Neuronal stem cell (in vitro differentiated cells): ENCODE data around the gene F5.

Experiments used
- DNase-seq: peaks from one replicate; pipeline ENCODE4 v3.0.0-alpha.2; 2013; ENCODE audit warnings: low spot score
- H2AFZ ChIP-seq: one replicate; pipeline ENCODE4 v1.6.1; 2013; ENCODE audit warnings: mild to moderate bottlenecking, low read length, inconsistent platforms
- H2AK5ac ChIP-seq: 2 replicates; pipeline ENCODE4 v1.6.1; 2013; ENCODE audit warnings: low read depth, mild to moderate bottlenecking, inconsistent platforms, low read length, moderate library complexity, mixed read lengths
- H2BK120ac ChIP-seq: 2 replicates; pipeline ENCODE4 v1.6.1; 2013; ENCODE audit warnings: low read depth, mild to moderate bottlenecking, inconsistent platforms, low read length, moderate library complexity, mixed read lengths
- H2BK12ac ChIP-seq: one replicate; pipeline ENCODE4 v1.6.1; 2013; ENCODE audit warnings: low read length, inconsistent platforms
- H2BK15ac ChIP-seq: 2 replicates; pipeline ENCODE4 v1.6.1; 2013; ENCODE audit warnings: mild to moderate bottlenecking, low read length, inconsistent platforms, mixed read lengths
- H2BK5ac ChIP-seq: one replicate; pipeline ENCODE4 v1.6.1; 2013; ENCODE audit warnings: inconsistent platforms, mild to moderate bottlenecking, low read length, moderate library complexity
- H3K14ac ChIP-seq: one replicate; pipeline ENCODE4 v1.6.1; 2013; ENCODE audit warnings: low read length, inconsistent platforms
- H3K18ac ChIP-seq: 2 replicates; pipeline ENCODE4 v1.6.1; 2013; ENCODE audit warnings: low read length, inconsistent platforms
- H3K23ac ChIP-seq: 2 replicates; pipeline ENCODE4 v1.6.1; 2013; ENCODE audit warnings: low read depth, mild to moderate bottlenecking, mixed read lengths, low read length, inconsistent platforms; ENCODE audit not compliant: poor library complexity
- H3K27ac ChIP-seq: replicated peaks from 3 replicates; pipeline ENCODE4 v1.5.1; 2013; ENCODE audit warnings: low read length, inconsistent platforms
- H3K27me3 ChIP-seq, 3 experiments: 2 replicates each; pipeline ENCODE4 v1.6.1; 2013; ENCODE audit warnings: low read length in 3 of 3, mild to moderate bottlenecking in 2 of 3, inconsistent platforms in 1 of 3, low read depth in 1 of 3, mixed read lengths in 1 of 3, moderate library complexity in 1 of 3; ENCODE audit not compliant: control insufficient read depth in 3 of 3, insufficient read depth in 3 of 3
- H3K36me3 ChIP-seq, 2 donors: replicated peaks in 1 of 2; 2 replicates each; pipeline ENCODE4 v1.6.1; 2013; ENCODE audit warnings: low read length in 2 of 2; ENCODE audit not compliant: control insufficient read depth in 2 of 2, insufficient read depth in 2 of 2
- H3K4ac ChIP-seq: 2 replicates; pipeline ENCODE4 v1.6.1; 2013; ENCODE audit warnings: inconsistent platforms, mild to moderate bottlenecking, low read length, moderate library complexity
- H3K4me1 ChIP-seq, 2 donors: 1 replicate in 1 of 2; 2 replicates in 1 of 2; pipeline ENCODE4 v1.6.1; 2013; ENCODE audit warnings: low read length in 2 of 2, low read depth in 1 of 2; ENCODE audit not compliant: control insufficient read depth in 2 of 2, insufficient read depth in 1 of 2
- H3K4me2 ChIP-seq: one replicate; pipeline ENCODE4 v1.6.1; 2013; ENCODE audit warnings: mild to moderate bottlenecking, low read length, inconsistent platforms; ENCODE audit not compliant: insufficient read depth, poor library complexity, severe bottlenecking
- H3K4me3 ChIP-seq, 2 donors: 2 replicates each; pipeline ENCODE4 v1.5.1; 2013; ENCODE audit warnings: low read length in 2 of 2, mild to moderate bottlenecking in 2 of 2, inconsistent platforms in 1 of 2, moderate library complexity in 1 of 2
- H3K79me1 ChIP-seq: one replicate; pipeline ENCODE4 v1.6.1; 2013; ENCODE audit warnings: low read depth, mild to moderate bottlenecking, inconsistent platforms, low read length, moderate library complexity
- H3K9ac ChIP-seq: one replicate; pipeline ENCODE4 v1.6.1; 2013; ENCODE audit warnings: mild to moderate bottlenecking, low read depth, low read length, inconsistent platforms; ENCODE audit not compliant: poor library complexity
- H3K9me3 ChIP-seq, 2 donors: replicated peaks in 1 of 2; 2 replicates each; pipeline versions ENCODE3 to v1.6.1; 2013; ENCODE audit warnings: low read length in 2 of 2, mild to moderate bottlenecking in 2 of 2, inconsistent platforms in 1 of 2, low read depth in 1 of 2, mixed read lengths in 1 of 2, moderate library complexity in 1 of 2; ENCODE audit not compliant: control insufficient read depth in 2 of 2, insufficient read depth in 1 of 2
- H4K8ac ChIP-seq: one replicate; pipeline ENCODE4 v1.6.1; 2013; ENCODE audit warnings: low read depth, mild to moderate bottlenecking, inconsistent platforms, low read length, moderate library complexity
- H4K91ac ChIP-seq: one replicate; pipeline ENCODE4 v1.6.1; 2013; ENCODE audit warnings: low read length, low read depth, mild to moderate bottlenecking, inconsistent platforms; ENCODE audit not compliant: poor library complexity
- WGBS, 2 donors: extraction: QIAGEN DNeasy Blood & Tissue Kit; methylation state at CpG; one replicate each; pipeline ENCODE4 v1.1.7; 2013; ENCODE audit warnings: missing lambda C conversion rate in 2 of 2, mixed read lengths in 1 of 2; ENCODE audit not compliant: insufficient read length in 2 of 2, insufficient replicate concordance in 1 of 2; ENCODE audit errors: extremely low coverage in 2 of 2; 5-methylcytosine and 5-hydroxymethylcytosine counted together

Gene F5

GRCh38 chr1:169557131-169557530, 29.1 kb downstream of the F5 start:
- Histone ChIP-seq H2BK15ac (no peak overlapping the region), H3K27ac (no peak overlapping the region), H3K4me3 (no peak overlapping the region), H4K8ac (no peak overlapping the region), H3K36me3 (no peaks in the 10 kb centered on the region), H3K4me2 (no peak overlapping the region), H3K79me1 (no peaks in the 10 kb centered on the region), H2AFZ (no peak overlapping the region), H3K4ac (no peak overlapping the region), H2BK5ac (no peak overlapping the region), H2AK5ac (no peak overlapping the region), H3K27me3 (no peaks in the 10 kb centered on the region), H3K14ac (no peak overlapping the region), H2BK120ac (no peak overlapping the region), H3K9me3 (no peaks in the 10 kb centered on the region), H3K9ac (no peak overlapping the region), H2BK12ac (no peak overlapping the region), H4K91ac (no peak overlapping the region), H3K23ac (no peak overlapping the region), H3K4me1 (peaks cover 0 to 1% of the 10 kb centered on the region in 2 donors), H3K18ac (no peak overlapping the region)
- DNase-seq, result no peak
- WGBS, 2 donors, result no CpG with 5 or more reads among the region's 5 CpGs

- H2BK12ac ChIP-seq, result no peak overlapping the region
- no peak overlapping the region for H3K23ac ChIP-seq
- H2BK5ac ChIP-seq, result no peak overlapping the region
- H2AK5ac ChIP-seq, result no peak overlapping the region
- no peaks in the 10 kb centered on the region for H3K4me1 ChIP-seq
- H3K18ac ChIP-seq, result no peak overlapping the region
- H3K14ac ChIP-seq, result no peak overlapping the region
- peak; percentile 12 for DNase-seq
- no peak overlapping the region for H3K4ac ChIP-seq
- no peak overlapping the region for H4K91ac ChIP-seq
- no peak overlapping the region for H2BK120ac ChIP-seq
- H3K27me3 ChIP-seq, result no peaks in the 10 kb centered on the region
- H3K79me1 ChIP-seq, result no peaks in the 10 kb centered on the region
- H3K9me3 ChIP-seq, result no peaks in the 10 kb centered on the region
- H3K9ac ChIP-seq, result no peak overlapping the region
- no peaks in the 10 kb centered on the region for H3K36me3 ChIP-seq
- no peak overlapping the region for H3K27ac ChIP-seq
- no peak overlapping the region for H2AFZ ChIP-seq
- no peak overlapping the region for H4K8ac ChIP-seq
- no peak overlapping the region for H3K4me3 ChIP-seq
- no peak overlapping the region for H3K4me2 ChIP-seq
- no peak overlapping the region for H2BK15ac ChIP-seq
- WGBS, 2 donors, result no CpG with 5 or more reads among the region's 4 CpGs
Measured at GRCh38 chr1:169550294-169550693, 36.0 kb downstream of the F5 start.

GRCh38 chr1:169548282-169548681, 38.0 kb downstream of the F5 start:
- Histone ChIP-seq H3K27me3 (no peaks in the 10 kb centered on the region), H3K23ac (no peak overlapping the region), H3K9ac (no peak overlapping the region), H3K4me3 (no peak overlapping the region), H3K4me1 (no peaks in the 10 kb centered on the region), H4K8ac (no peak overlapping the region), H3K27ac (no peak overlapping the region), H3K4ac (no peak overlapping the region), H2BK5ac (no peak overlapping the region), H2BK12ac (no peak overlapping the region), H3K14ac (no peak overlapping the region), H2BK120ac (no peak overlapping the region), H4K91ac (no peak overlapping the region), H2BK15ac (no peak overlapping the region), H3K79me1 (no peaks in the 10 kb centered on the region), H3K4me2 (no peak overlapping the region), H3K18ac (no peak overlapping the region), H3K9me3 (no peaks in the 10 kb centered on the region), H2AK5ac (no peak overlapping the region), H3K36me3 (no peaks in the 10 kb centered on the region), H2AFZ (no peak overlapping the region)
- no peak for DNase-seq
- WGBS, 2 donors, result no CpG with 5 or more reads among the region's 2 CpGs

- Histone ChIP-seq H3K4ac (no peak overlapping the region), H3K4me3 (no peak overlapping the region), H2AFZ (peak overlapping the region; percentile 39), H2BK5ac (no peak overlapping the region), H3K27me3 (no peaks in the 10 kb centered on the region), H3K27ac (no peak overlapping the region), H4K91ac (no peak overlapping the region), H4K8ac (no peak overlapping the region), H2BK12ac (no peak overlapping the region), H3K9ac (no peak overlapping the region), H2AK5ac (no peak overlapping the region), H3K9me3 (no peaks in the 10 kb centered on the region), H3K36me3 (no peaks in the 10 kb centered on the region), H3K18ac (no peak overlapping the region), H3K14ac (no peak overlapping the region), H3K4me1 (no peaks in the 10 kb centered on the region), H2BK120ac (no peak overlapping the region), H3K23ac (no peak overlapping the region), H3K79me1 (no peaks in the 10 kb centered on the region), H3K4me2 (no peak overlapping the region), H2BK15ac (no peak overlapping the region)
- peak; percentile 63 for DNase-seq
- WGBS, 2 donors, result no CpG with 5 or more reads among the region's 15 CpGs
Measured at GRCh38 chr1:169546087-169546995, 39.9 kb downstream of the F5 start.
